Ramos (cell line): Measurements from ENCODE around the gene FGD6.
"Not testable (repeated sequence)": the region's sequence is repeated elsewhere in the genome, so short reads cannot be mapped to it uniquely, and the experiment has no call there.

Experiments
- in situ Hi-C: fragments of 300-500 bp; cut with MboI; formaldehyde crosslinking; loops from one replicate; pipeline ENCODE4 v1.14.3; 2022; ENCODE audit warnings: low sequenced_read_pairs; ENCODE audit not compliant: unreplicated experiment

Gene FGD6

GRCh38 chr12:95217377-95218149 lies at the start of gene FGD6, which contains the start of gene VEZT:
Gene FGD6, minus strand, starts transcription at chr12:95217467. Its CDS starts 227 bp downstream, at chr12:95217240.
Gene VEZT, plus strand, starts transcription at chr12:95217807. Its CDS starts 44 bp downstream, at chr12:95217851.
- in situ Hi-C loops, result no loop called here

DNA sequence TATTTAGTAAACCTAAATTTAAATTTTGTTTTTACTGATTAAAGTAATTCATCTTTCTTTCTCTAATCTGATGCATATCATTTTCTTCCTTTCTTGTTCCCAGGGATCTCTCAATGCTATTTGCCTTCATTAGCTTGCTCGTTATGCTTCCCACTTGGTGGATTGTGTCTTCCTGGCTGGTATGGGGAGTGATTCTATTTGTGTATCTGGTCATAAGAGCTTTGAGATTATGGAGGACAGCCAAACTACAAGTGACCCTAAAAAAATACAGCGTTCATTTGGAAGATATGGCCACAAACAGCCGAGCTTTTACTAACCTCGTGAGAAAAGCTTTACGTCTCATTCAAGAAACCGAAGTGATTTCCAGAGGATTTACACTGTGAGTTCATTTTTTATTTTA lies 49.0 kb upstream of the FGD6 start:
- in situ Hi-C loops, result no loop called here

DNA sequence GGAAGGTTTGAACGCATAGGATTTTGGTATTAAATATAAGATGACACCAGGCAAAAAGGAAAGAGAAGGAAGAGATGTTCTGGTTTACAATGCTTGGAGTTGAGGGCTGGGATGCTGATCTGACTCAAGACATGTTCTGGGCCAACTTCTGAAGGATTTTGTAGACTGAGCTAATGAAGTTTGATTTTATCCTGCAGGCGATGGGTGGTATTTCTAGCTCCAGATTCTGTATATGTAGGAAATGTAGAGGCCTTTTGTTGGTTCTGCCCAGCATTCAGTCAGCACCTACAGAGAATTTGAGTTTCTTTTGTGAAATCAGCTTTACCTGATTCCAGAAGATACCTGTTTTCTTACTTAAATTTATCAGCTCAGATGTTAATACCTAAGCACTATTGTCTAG lies 48.5 kb upstream of the FGD6 start:
- in situ Hi-C loops, result no loop called here

DNA sequence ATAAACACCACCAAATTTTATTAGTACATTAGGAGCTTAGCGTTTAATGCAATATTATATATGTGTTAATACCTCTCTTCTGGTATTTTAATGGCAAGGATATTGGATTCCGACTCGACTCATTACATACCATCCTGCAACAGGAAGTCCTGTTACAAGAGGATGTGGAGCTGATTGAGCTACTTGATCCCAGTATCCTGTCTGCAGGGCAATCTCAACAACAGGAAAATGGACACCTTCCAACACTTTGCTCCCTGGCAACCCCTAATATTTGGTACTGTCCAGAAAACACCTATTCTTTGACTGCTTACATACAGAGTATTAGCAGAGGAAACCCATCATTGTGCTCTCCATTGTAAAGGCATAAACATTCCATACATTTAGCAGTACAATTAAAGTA lies 45.5 kb upstream of the FGD6 start:
- in situ Hi-C loops, result no loop called here

- in situ Hi-C loops, result no loop called here
Measured at GRCh38 chr12:95261109-95261508, 43.8 kb upstream of the FGD6 start.

GRCh38 chr12:95259368-95259767 lies 42.1 kb upstream of the FGD6 start:
- in situ Hi-C loops, result no loop called here

DNA sequence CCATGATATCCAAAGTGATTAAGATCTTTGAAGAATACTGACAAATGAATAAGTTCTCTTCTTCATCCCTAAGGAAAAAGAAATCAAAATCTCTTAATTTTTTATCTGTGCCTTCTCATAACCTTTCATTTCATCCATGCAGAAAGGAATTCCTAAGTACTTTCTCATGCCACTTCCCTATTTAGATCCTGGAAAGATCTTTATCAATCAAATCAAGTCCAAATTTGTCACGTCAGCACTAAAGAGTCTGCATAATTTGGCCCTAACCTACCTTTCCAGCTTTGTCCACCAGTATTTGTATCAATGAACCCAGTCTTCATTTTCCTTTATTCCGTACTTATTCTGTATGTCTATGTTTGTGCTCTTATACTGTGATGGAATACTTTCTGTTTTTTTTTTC lies 41.5 kb upstream of the FGD6 start:
- in situ Hi-C loops, result no loop called here

- in situ Hi-C loops, result no loop called here
Measured at GRCh38 chr12:95258151-95258550, 40.9 kb upstream of the FGD6 start.

DNA sequence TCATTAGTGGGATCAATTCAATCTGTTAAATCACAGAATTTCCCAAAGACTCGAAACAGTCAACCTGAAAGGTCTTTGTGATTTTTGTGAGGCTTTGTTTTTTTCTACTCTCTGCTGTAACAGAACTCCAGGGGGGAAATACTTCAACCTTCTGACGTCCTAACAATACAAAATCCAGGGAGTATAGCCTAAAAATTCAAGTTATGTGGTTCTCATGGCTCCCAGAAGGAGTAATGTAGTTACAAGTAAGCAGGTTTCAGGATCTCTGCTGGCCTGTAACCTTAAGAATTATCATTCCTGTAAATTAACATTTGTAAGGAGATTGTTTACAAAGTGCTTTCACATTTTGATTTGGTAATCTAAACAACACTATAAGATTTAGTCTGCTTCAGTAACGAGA lies 40.3 kb upstream of the FGD6 start:
- in situ Hi-C loops, result no loop called here

GRCh38 chr12:95253386-95253785 lies 36.1 kb upstream of the FGD6 start:
- in situ Hi-C loops, result no loop called here

- in situ Hi-C loops, result no loop called here
Measured at GRCh38 chr12:95248604-95249360, 31.5 kb upstream of the FGD6 start.

- in situ Hi-C loops, result no loop called here
Measured at GRCh38 chr12:95248095-95248494, 30.8 kb upstream of the FGD6 start.

DNA sequence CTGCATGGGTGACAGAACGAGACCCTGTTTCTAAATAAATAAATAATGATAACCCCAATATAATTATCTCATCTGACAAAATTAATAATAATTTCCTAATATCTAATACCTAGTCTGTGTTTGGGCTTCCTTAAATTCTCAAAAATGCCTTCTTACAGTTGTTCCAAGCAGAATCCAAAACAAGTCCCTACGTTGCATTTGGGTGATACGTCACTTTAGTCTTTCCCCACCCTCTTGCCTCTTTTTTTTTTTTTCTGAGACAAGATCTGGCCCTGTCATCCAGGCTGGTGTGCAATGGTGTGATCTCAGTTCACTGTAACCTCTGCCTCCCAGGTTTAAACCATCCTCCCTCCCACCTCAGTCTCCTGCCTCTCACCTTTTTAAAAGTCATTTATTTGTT lies 27.1 kb upstream of the FGD6 start:
- in situ Hi-C loops, result no loop called here

DNA sequence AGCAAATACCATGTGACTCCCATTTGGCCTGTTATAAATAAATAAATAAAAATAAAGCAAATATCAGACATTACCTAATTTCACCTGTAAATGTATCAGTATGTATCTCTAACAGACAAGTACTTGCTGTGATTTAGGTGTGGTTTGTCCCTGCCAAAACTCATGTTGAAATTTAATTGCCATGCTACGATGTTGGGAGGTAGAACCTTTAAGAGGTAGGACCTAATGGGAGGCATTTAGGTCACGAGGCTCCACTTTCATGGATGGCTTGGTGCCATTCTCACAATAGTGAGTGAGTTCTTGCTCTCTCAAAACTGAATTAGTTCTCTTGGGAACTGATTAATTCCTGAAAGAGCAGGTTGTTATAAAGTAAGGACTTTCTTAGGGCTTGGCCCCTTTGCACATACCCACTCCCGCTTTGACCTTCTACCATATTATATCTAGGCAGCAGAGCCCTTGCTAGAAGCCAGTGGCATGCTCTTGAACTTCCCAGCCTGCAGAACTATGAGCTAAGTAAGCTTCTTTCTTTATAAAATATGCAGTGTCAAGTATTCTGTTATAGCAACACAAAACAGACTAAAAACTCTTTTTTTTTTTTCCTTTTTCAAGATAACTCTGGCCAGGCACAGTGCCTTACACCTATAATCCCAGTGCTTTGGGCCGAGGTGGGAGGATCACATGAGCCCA lies 26.4 kb upstream of the FGD6 start:
- in situ Hi-C loops, result no loop called here

DNA sequence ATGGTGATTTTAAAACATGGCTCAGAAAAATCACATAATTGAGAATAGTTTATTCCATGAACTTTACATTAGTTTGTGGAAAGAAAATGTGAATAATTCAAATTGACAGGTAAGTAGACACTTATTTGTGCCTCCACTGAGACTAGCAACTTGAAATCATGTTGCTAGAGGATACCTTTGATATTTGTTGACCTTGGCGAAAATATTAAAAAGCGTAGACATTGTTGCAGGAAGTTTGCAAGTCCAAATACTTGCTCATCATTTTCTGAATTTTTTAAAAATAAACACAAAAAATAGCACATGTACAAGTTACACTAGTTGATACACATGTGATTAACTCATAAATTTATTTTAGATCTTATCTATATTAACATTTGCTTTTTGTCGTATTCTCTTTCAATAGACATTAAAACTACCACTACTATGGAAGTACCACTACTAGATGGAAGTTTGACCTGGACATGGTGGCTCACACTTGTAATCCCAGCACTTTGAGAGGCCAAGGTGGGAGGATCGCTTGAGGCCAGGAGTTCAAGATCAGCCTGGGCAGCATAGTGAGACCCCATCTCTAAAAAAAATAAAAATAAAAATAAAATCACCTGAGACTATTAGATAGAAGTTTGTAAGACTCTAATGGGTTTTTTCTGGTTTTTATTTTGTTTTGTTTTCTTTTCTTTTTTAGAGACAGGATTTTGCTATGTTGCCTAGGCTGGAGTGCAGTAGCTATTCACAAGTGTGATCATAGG lies 24.7 kb upstream of the FGD6 start:
- in situ Hi-C loops, result no loop called here

DNA sequence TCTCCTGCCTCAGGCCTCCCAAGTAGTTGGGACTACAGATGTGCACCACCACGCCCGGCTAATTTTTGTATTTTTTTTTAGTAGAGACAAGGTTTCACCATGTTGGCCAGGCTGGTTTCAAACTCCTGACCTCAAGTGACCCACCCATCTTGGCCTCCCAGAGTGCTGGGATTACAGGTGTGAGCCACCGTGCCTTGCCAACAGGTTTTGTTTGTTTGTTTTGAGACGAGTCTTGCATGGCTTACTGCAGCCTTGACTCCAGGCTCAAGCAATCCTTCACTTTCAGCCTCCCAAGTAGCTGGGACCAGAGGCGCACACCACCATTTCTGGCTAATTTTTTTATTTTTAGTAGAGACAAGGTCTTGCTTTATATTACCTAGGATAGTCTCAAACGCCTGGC lies 23.9 kb upstream of the FGD6 start:
- in situ Hi-C loops, result not testable (repeated sequence)

- in situ Hi-C loops, result no loop called here
Measured at GRCh38 chr12:95240556-95240955, 23.3 kb upstream of the FGD6 start.

DNA sequence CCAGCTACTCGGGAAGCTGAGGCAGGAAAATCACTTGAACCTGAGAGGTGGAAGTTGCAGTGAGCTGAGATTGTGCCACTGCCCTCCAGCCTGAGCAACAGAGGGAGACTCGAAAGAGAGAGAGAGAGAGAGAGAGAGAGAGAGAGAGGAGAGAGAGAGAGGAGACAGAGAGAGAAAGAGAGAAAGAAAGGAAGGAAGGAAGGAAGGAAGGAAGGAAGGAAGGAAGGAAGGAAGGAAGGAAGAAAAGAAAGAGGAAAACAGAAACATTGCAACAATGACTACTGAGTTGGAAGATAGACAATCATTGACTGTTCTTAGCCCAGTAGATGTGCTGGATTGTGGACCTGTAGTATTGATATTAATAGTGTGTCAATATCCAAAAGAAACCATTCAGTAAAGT lies 22.6 kb upstream of the FGD6 start:
- in situ Hi-C loops, result not testable (repeated sequence)

- in situ Hi-C loops, result no loop called here
Measured at GRCh38 chr12:95239216-95239615, 21.9 kb upstream of the FGD6 start.

DNA sequence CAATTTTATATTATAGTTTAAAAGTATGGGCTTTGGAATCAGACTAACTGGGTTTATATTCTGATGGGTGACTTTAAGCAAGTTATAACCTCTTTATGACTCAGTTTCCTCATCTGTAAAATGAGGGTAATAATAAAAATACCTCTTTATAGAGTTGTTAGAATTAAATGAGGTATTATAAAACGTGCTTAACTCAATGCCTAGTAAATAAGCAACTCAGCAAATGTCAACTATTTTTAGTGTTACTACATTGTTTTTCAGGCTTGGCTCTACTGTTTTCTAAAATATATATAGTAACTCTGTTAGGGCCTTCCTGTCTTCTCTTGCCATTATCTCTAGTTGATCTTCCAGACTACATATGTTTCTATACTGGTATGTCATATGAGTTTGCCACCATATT lies 20.9 kb upstream of the FGD6 start:
- in situ Hi-C loops, result no loop called here
